Bronchial epithelial cell (primary cell): Measurements from ENCODE around the gene CPAMD8. TPM values are rescaled to one million over a fixed set of nuclear protein-coding genes. Genes with fewer than 3 reads are reported as not detected.

Experiments used
- DNase-seq: peaks from one replicate; pipeline ENCODE4 v3.0.0-alpha.2; 2010; ENCODE audit warnings: low read depth
- FAIRE-seq: peaks from 2 replicates; lab custom pipeline; 2011; peaks lifted over from hg19 to GRCh38; lab: Jason Lieb, UNC
- H3K27me3 ChIP-seq: 2 replicates; pipeline ENCODE4 v1.5.1; 2011; ENCODE audit warnings: low read length; ENCODE audit not compliant: control insufficient read depth, insufficient read depth
- H3K36me3 ChIP-seq: 2 replicates; pipeline ENCODE4 v1.5.1; 2011; ENCODE audit warnings: low read length; ENCODE audit not compliant: control insufficient read depth, insufficient read depth
- H3K4me3 ChIP-seq: 2 replicates; pipeline ENCODE4 v1.5.1; 2011; ENCODE audit warnings: mild to moderate bottlenecking, low read depth, low read length, control low read depth
- CTCF ChIP-seq: IDR thresholded peaks from 2 replicates; pipeline ENCODE4 v1.5.1; 2011; ENCODE audit warnings: mild to moderate bottlenecking, moderate library complexity, low read length, control low read depth, inconsistent platforms; ENCODE audit not compliant: insufficient read depth, severe bottlenecking
- total RNA-seq: library from RNA; depleted of rRNA; stranded (reverse); fragments of >200 nt; gene quantifications from 2 replicates; pipeline ENCODE4 v1.2.1, GENCODE V29; 2014

Gene CPAMD8
- total RNA-seq, 1 donor from 2014 or later, result 0.53 TPM

- TF ChIP-seq CTCF, result no peak
- H3K36me3 ChIP-seq, result peaks cover 33% of the 10 kb centered on the region
- FAIRE-seq (no peak), DNase-seq (no peak)
- no peak overlapping the region for H3K4me3 ChIP-seq
- H3K27me3 ChIP-seq, result no peaks in the 10 kb centered on the region
Observed at GRCh38 chr19:16853066-16853465, 173.5 kb downstream of the CPAMD8 start.

DNA sequence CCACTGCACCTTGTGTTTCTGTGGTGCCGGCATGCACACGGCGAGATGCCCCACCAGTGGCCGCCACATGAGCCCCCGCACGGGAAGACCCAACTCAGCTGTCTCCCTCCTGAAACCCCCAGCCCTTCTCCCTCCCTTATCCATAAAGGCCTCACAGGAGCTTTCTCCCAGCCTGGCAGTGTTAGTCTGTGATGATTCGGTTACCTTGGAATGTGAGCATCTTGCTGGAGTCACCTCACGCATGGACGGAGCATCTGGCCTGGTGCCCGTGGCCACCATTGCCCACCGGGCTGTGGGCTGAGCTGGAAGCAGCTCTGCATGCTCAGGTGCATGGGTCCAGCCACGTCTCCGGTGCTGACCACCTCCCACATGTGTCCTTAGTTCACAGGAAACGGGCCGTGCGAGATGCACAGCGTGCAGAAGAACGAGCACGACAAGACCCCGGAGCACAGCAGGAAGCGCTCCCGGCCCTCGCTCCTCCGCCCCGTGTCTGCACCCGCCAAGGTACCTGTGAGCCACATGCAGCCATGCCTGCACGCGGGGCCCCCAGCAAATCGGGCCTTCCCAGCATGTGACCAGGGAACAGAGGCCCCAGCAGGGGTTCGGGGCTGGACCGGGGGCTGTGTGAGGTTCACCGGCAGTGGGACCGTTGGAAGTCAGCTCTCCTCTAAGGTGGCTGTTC, 175.4 kb downstream of the CPAMD8 start:
- no peak overlapping the region for H3K4me3 ChIP-seq
- TF ChIP-seq CTCF, result no peak
- DNase-seq (no peak), FAIRE-seq (no peak)
- no peaks in the 10 kb centered on the region for H3K27me3 ChIP-seq
- H3K36me3 ChIP-seq, result peaks cover 42% of the 10 kb centered on the region

GRCh38 chr19:16850133-16850532, 176.5 kb downstream of the CPAMD8 start:
- Histone ChIP-seq H3K36me3 (peaks cover 42% of the 10 kb centered on the region), H3K4me3 (no peak overlapping the region), H3K27me3 (no peaks in the 10 kb centered on the region)
- FAIRE-seq (no peak), DNase-seq (peak; percentile 77)
- TF ChIP-seq CTCF, result no peak

DNA sequence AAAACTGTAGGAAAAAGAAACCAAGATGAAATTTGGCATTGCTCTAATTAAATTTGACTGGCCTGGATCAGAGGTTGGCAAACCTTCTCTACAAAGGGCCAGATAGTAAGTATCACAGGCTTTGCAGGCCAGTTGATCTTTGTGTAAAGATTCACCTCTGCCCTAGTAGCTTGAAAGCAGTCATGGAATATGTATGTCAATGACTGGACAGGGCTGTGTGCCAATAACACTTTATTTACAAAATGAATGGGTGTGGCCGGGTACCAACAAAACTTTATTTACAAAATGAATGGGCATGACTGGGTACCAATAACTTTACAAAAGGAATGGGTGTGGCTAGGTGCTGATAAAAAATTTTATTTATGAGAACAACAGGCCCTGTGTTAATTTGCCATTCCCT, 177.4 kb downstream of the CPAMD8 start:
- Histone ChIP-seq H3K27me3 (no peaks in the 10 kb centered on the region), H3K4me3 (no peak overlapping the region), H3K36me3 (peaks cover 43% of the 10 kb centered on the region)
- FAIRE-seq, result no peak
- no peak for TF ChIP-seq CTCF
- peak; percentile 83 for DNase-seq

GRCh38 chr19:16847430-16847829, 179.2 kb downstream of the CPAMD8 start:
- no peak overlapping the region for H3K4me3 ChIP-seq
- no peaks in the 10 kb centered on the region for H3K27me3 ChIP-seq
- FAIRE-seq (no peak), DNase-seq (no peak)
- TF ChIP-seq CTCF, result no peak
- H3K36me3 ChIP-seq, result peaks cover 44% of the 10 kb centered on the region

DNA sequence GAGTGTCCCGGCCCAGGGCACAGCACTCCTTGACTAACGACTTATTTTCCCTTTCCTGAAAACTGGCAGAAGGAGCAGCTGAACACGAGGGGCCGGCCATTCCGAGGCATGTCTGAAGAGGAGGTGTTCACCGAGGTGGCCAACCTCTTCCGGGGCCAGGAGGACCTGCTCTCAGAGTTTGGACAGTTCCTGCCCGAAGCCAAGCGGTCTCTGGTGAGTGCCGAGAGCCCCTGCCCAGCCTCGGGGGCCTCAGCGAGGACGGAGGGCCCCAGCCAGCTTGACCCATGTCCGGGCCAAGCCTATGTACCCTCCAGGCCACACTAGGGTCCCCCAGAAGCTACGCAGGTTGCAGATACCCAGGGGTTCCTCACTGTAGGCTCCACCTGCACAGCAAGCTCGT, 179.7 kb downstream of the CPAMD8 start:
- no peak for TF ChIP-seq CTCF
- no peak for DNase-seq
- no peak overlapping the region for H3K4me3 ChIP-seq
- no peak for FAIRE-seq
- H3K36me3 ChIP-seq, result peaks cover 42% of the 10 kb centered on the region
- H3K27me3 ChIP-seq, result no peaks in the 10 kb centered on the region
